ENCODE results near the gene RBBP8NL. TPM values are rescaled to one million over a fixed set of nuclear protein-coding genes. Genes with fewer than 3 reads are reported as not detected.
"Not testable (repeated sequence)": the region's sequence is repeated elsewhere in the genome, so short reads cannot be mapped to it uniquely, and the experiment has no call there.

Gene RBBP8NL
- total RNA-seq, 1 donor, result not detected

GRCh38 chr20:62376112-62377063, 51.0 kb downstream of the RBBP8NL start:
- Histone ChIP-seq H3K9me3 (ENCODE audit: low read depth, low read length) (no peaks in the 10 kb centered on the region), H3K4me3 (ENCODE audit: low read length) (no peak overlapping the region), H3K27me3 (ENCODE audit: insufficient read depth, low read length) (no peaks in the 10 kb centered on the region)

GRCh38 chr20:62374331-62375152, 52.8 kb downstream of the RBBP8NL start:
- no peaks in the 10 kb centered on the region for H3K4me1 ChIP-seq (ENCODE audit: insufficient read depth, low read length)
- H3K27me3 ChIP-seq (ENCODE audit: insufficient read depth, low read length), result peaks cover 3% of the 10 kb centered on the region
- H3K9me3 ChIP-seq (ENCODE audit: low read depth, low read length), result no peaks in the 10 kb centered on the region
- no peak overlapping the region for H3K4me3 ChIP-seq (ENCODE audit: low read length)

More at GRCh38 chr20:62376112-62377063, 51.0 kb downstream of the RBBP8NL start:
- no peaks in the 10 kb centered on the region for H3K4me1 ChIP-seq (ENCODE audit: insufficient read depth, low read length)

GRCh38 chr20:62373631-62374179, 53.6 kb downstream of the RBBP8NL start:
- not testable (repeated sequence) for H3K27me3 ChIP-seq (ENCODE audit: insufficient read depth, low read length); H3K4me3 ChIP-seq (ENCODE audit: low read length); H3K9me3 ChIP-seq (ENCODE audit: low read depth, low read length); H3K4me1 ChIP-seq (ENCODE audit: insufficient read depth, low read length)

- Histone ChIP-seq H3K4me3 (ENCODE audit: low read length) (no peak overlapping the region), H3K27me3 (ENCODE audit: insufficient read depth, low read length) (peaks cover 14% of the 10 kb centered on the region), H3K9me3 (ENCODE audit: low read depth, low read length) (no peaks in the 10 kb centered on the region), H3K4me1 (ENCODE audit: insufficient read depth, low read length) (peaks cover 9% of the 10 kb centered on the region)
Measured at GRCh38 chr20:62372042-62372993, 55.0 kb downstream of the RBBP8NL start.

- Histone ChIP-seq H3K9me3 (ENCODE audit: low read depth, low read length) (no peaks in the 10 kb centered on the region), H3K4me1 (ENCODE audit: insufficient read depth, low read length) (peaks cover 9% of the 10 kb centered on the region), H3K27me3 (ENCODE audit: insufficient read depth, low read length) (peaks cover 14% of the 10 kb centered on the region), H3K4me3 (ENCODE audit: low read length) (no peak overlapping the region)
Measured at GRCh38 chr20:62371588-62372041, 55.7 kb downstream of the RBBP8NL start.

- peaks cover 9% of the 10 kb centered on the region for H3K4me1 ChIP-seq (ENCODE audit: insufficient read depth, low read length)
- H3K9me3 ChIP-seq (ENCODE audit: low read depth, low read length), result no peaks in the 10 kb centered on the region
- no peak overlapping the region for H3K4me3 ChIP-seq (ENCODE audit: low read length)
- H3K27me3 ChIP-seq (ENCODE audit: insufficient read depth, low read length), result peaks cover 18% of the 10 kb centered on the region
Measured at GRCh38 chr20:62370807-62371587, 56.3 kb downstream of the RBBP8NL start.

GRCh38 chr20:62370115-62370806, 57.1 kb downstream of the RBBP8NL start:
- H3K9me3 ChIP-seq (ENCODE audit: low read depth, low read length), result no peaks in the 10 kb centered on the region
- peaks cover 21% of the 10 kb centered on the region for H3K27me3 ChIP-seq (ENCODE audit: insufficient read depth, low read length)
- no peak overlapping the region for H3K4me3 ChIP-seq (ENCODE audit: low read length)
- H3K4me1 ChIP-seq (ENCODE audit: insufficient read depth, low read length), result peaks cover 9% of the 10 kb centered on the region

- Histone ChIP-seq H3K4me1 (ENCODE audit: insufficient read depth, low read length) (peaks cover 9% of the 10 kb centered on the region), H3K27me3 (ENCODE audit: insufficient read depth, low read length) (peaks cover 25% of the 10 kb centered on the region), H3K4me3 (ENCODE audit: low read length) (no peak overlapping the region), H3K9me3 (ENCODE audit: low read depth, low read length) (no peaks in the 10 kb centered on the region)
Measured at GRCh38 chr20:62369815-62370114, 57.6 kb downstream of the RBBP8NL start.

- peaks cover 25% of the 10 kb centered on the region for H3K27me3 ChIP-seq (ENCODE audit: insufficient read depth, low read length)
- no peaks in the 10 kb centered on the region for H3K9me3 ChIP-seq (ENCODE audit: low read depth, low read length)
Measured at GRCh38 chr20:62368976-62369814, 58.1 kb downstream of the RBBP8NL start.

GRCh38 chr20:62368392-62368975, 58.9 kb downstream of the RBBP8NL start:
- H3K4me1 ChIP-seq (ENCODE audit: insufficient read depth, low read length), result peaks cover 9% of the 10 kb centered on the region
- no peak overlapping the region for H3K4me3 ChIP-seq (ENCODE audit: low read length)
- no peaks in the 10 kb centered on the region for H3K9me3 ChIP-seq (ENCODE audit: low read depth, low read length)
- H3K27me3 ChIP-seq (ENCODE audit: insufficient read depth, low read length), result peaks cover 25% of the 10 kb centered on the region

More at GRCh38 chr20:62368976-62369814, 58.1 kb downstream of the RBBP8NL start:
- Histone ChIP-seq H3K4me1 (ENCODE audit: insufficient read depth, low read length) (peaks cover 9% of the 10 kb centered on the region), H3K4me3 (ENCODE audit: low read length) (no peak overlapping the region)

- Histone ChIP-seq H3K4me3 (ENCODE audit: low read length) (no peak overlapping the region), H3K4me1 (ENCODE audit: insufficient read depth, low read length) (peaks cover 9% of the 10 kb centered on the region), H3K27me3 (ENCODE audit: insufficient read depth, low read length) (peaks cover 25% of the 10 kb centered on the region), H3K9me3 (ENCODE audit: low read depth, low read length) (no peaks in the 10 kb centered on the region)
Measured at GRCh38 chr20:62367633-62368391, 59.5 kb downstream of the RBBP8NL start.
